Astrocyte (in vitro differentiated cells and primary cell): ENCODE measurements around the gene TMEM237.
"Not testable (repeated sequence)": the region's sequence is repeated elsewhere in the genome, so short reads cannot be mapped to it uniquely, and the experiment has no call there.

Experiments used
- EZH2 ChIP-seq: IDR thresholded peaks from 2 replicates; pipeline ENCODE4 v1.6.1; 2012; ENCODE audit warnings: mild to moderate bottlenecking, low read length, inconsistent platforms; ENCODE audit not compliant: insufficient read depth
- TF ChIP-seq, protein P1 (sequence below): IDR thresholded peaks from 2 replicates; pipeline ENCODE4 v1.5.1; 2011; ENCODE audit warnings: low read depth, mild to moderate bottlenecking, inconsistent platforms, low read length, moderate library complexity; ENCODE audit not compliant: insufficient read depth

DNA sequence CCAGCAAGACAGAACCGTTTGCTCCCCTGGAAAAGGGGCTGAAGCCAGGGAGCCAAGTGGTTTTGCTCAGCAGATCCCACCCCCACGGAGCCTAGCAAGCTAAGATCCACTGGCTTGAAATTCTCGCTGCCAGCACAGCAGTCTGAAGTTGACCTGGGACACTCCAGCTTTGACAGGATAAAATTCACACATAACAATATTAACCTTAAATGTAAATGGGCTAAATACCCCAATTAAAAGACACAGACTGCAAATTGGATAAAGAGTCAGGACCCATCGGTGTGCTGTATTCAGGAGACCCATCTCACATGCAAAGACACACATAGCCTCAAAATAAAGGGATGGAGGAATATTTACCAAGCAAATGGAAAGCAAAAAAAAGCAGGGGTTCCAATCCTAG lies 27.9 kb upstream of the TMEM237 start:
- TF ChIP-seq, protein P1, sequence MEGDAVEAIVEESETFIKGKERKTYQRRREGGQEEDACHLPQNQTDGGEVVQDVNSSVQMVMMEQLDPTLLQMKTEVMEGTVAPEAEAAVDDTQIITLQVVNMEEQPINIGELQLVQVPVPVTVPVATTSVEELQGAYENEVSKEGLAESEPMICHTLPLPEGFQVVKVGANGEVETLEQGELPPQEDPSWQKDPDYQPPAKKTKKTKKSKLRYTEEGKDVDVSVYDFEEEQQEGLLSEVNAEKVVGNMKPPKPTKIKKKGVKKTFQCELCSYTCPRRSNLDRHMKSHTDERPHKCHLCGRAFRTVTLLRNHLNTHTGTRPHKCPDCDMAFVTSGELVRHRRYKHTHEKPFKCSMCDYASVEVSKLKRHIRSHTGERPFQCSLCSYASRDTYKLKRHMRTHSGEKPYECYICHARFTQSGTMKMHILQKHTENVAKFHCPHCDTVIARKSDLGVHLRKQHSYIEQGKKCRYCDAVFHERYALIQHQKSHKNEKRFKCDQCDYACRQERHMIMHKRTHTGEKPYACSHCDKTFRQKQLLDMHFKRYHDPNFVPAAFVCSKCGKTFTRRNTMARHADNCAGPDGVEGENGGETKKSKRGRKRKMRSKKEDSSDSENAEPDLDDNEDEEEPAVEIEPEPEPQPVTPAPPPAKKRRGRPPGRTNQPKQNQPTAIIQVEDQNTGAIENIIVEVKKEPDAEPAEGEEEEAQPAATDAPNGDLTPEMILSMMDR: not testable (repeated sequence)
- TF ChIP-seq EZH2: not testable (repeated sequence)
